GM11168 (cell line): ENCODE data around the gene TMEFF1.

Experiments
- in situ Hi-C: fragments of 300-500 bp; cut with MboI; formaldehyde crosslinking; loops from one replicate; pipeline ENCODE4 v1.12.0; 2022; ENCODE audit warnings: low sequenced_read_pairs; ENCODE audit not compliant: unreplicated experiment

TMEFF1 gene

DNA sequence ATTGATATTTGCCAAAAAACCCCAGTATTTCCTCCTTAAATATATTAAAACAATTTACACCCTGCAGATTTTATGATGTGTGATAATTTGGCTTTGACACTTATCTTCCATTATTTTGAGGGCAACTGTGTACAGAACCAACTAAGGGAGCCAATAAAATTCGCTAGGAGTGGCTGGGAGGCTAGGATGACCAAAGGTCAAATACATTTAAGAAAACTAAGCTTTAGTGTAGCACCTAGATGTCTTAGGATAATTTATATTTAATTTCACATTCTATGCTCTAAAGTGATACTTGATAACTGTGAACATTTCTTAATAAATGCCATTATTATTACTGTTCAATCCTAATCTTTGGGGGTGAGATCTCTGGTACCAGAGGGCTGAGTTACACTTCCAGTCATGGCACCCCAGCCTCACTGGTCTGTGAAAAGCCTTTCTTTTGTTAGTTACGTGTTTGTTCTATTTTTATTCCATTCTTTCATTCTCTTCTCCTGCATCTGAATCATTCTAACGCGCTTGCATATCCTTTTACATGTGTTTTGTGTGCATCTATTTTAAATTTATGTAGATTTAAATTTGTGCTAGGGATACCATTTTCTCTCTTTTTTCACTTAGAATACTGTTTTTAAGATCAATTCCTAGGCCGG is 26.9 kb upstream of the TMEFF1 start:
- in situ Hi-C loops: no loop called here

DNA sequence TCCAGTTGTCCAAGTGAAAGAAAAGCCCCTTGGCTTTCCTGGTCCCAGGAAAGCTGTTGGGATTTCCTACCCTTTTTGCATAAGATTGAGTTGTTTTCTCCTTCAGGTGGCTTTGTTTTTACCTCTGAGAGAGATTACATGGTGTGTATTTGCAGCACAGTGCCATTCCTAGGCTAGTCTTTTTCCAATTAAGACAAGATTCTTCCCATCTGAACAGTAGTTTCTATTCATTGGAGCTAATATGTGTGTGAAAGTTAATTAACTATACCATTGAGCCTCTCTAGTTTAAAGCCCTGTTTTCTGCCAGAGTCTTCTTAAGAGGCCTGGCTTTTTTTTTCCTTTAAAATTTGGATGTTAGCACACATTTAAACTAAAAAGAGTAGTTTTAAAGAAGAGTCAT is 25.9 kb upstream of the TMEFF1 start:
- in situ Hi-C loops: no loop called here

DNA sequence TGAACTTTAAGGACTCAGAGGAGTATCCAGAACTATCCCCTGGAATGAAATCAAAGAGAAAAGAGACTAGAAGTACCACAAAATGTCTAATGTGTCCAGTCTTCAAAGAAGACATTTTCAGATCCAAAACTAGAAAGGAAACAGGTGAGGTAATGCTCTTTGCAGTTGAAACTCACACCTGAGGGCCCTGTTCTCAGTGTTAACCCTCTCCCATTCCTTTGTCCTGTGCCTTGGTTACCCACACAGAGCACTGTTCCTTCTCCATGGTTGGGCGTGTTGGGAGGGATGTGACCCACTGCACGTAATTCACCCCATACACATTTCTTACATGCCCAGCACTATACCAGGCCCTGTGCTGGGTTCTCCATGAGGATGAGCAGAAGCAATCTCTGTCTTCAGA is 24.7 kb upstream of the TMEFF1 start:
- in situ Hi-C loops: no loop called here

- in situ Hi-C loops: no loop called here
These were observed 23.5 kb upstream of the TMEFF1 start for GRCh38 chr9:100449420-100449819.

DNA sequence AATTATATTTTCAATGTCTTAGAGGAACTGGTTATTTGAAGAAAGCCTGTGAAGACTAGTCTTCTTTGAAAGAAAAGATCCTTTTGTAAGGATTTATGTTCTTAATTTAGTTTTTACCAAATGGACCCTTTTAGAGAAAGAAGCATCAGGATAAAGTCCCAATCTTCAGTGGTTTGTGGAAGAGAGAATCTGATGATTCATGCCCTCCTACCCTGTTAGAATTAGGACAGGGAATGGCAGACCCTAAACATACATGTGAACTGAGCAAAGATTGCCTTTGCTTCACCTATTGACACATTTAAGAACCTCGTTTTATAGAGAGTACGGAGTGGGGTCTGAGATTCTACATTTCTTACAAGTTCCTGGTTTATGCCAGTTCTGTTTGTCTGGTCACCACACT is 20.1 kb upstream of the TMEFF1 start:
- in situ Hi-C loops: no loop called here

DNA sequence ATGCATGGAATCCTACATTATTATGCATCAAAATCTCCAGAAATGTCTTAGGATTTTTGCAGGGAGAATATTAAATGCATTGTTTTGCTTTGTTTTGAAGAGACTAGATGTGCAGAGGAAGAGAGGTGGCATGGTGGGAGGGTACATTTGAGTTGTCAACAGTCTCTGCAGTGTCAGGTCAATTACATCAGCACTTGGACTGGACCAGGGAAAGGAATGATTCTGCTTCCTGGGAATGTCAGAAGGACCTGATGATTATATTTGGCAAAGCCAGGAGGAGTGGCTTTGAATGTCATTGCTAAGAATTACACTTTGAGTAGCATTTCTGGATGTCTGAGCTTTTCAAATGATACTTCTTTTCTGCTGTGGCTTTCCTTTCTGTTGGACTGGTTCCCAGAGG is 17.5 kb upstream of the TMEFF1 start:
- in situ Hi-C loops: no loop called here

DNA sequence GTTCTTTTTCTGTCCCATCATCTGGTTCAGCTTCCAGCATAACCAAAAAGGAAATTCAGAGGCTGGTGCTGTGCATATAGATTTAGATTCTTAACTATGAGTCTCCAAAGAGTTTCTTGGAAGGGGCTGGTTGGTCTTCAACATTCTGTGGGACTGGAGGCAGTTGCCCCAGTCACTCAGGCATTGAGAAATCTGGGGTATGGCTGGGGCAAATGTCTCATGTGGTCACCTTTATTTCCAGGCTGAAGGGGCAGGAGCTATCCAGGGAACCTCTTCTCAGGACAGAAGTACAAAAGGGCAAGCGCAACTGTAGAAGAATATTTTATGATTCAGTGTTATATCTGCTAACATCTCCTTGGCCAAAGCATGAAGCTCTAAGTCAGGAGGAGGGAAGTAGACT is 15.4 kb upstream of the TMEFF1 start:
- in situ Hi-C loops: no loop called here

- in situ Hi-C loops: no loop called here
These were observed 13.0 kb upstream of the TMEFF1 start for GRCh38 chr9:100459963-100460362.

DNA sequence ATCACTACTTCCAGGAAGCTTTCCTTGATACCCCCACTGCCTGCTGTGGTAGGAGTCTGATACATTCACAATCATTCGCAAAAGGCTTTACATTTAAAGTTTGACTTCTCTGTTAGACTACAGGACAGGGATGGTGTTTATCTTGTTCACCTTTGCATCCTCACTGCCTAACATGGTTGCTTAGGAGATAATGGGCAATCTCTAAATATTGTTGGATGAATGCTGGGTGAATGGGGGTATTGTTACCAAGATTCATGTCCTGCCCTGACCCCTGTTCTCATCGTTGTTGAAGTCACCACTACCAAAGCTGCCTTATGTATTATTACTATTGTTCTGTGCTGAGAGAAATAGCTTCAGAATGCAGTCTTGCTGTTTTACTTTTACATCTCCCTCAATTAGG is 7.7 kb upstream of the TMEFF1 start:
- in situ Hi-C loops: no loop called here

GRCh38 chr9:100465761-100466160 is 7.2 kb upstream of the TMEFF1 start:
- in situ Hi-C loops: no loop called here

DNA sequence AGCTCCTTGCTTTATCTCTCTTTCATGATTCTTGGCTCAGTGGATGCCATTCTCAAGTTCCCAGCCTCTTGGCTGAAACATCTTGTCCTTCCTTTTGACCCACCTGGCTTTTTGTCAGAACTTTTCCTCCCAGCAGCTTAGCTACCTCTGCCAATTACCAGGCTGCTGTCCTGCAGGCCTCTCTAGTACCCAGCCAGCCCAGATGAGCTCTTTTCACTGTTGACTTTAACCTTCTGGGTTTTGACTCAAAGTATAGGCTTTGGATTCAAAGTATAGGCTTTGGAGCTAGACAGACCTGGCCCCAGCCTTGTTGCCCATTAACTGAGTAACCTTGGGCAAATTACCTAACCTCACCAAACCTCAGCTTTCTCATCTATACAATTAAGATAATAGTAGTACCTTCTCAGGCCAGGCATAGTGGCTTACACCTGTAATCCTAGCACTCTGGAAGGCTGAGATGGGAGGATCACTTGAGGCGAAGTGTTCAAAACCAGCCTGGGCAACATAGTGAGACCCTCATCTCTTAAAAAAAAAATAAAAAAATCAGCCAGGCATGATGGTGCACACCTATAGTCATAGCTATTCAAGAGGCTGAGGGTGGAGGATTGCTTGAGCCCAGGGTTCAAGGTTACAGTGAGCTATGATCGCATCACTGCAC is 6.6 kb upstream of the TMEFF1 start:
- in situ Hi-C loops: no loop called here

GRCh38 chr9:100466829-100467221 is 6.1 kb upstream of the TMEFF1 start:
- in situ Hi-C loops: no loop called here

DNA sequence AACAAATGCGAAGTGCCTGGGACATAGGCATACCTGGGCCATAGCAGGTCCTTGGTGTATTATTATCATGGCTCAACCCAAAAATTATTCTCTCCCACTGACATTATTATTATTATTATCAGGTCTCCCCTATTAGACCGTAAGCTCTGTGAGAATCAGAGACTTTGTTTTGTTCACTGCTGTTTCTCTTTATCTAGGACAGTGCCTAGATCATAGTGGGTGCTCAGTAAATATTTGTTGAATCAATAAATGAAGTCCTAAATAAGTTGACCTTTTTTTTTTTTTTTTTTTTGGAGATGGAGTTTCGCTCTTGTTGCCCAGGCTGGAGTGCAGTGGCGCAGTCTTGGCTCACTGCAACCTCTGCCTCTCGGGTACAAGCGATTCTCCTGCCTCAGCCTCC is 4.9 kb upstream of the TMEFF1 start:
- in situ Hi-C loops: no loop called here

GRCh38 chr9:100472268-100472667 is 681 bp upstream of the TMEFF1 start:
- in situ Hi-C loops: no loop called here

- in situ Hi-C loops: no loop called here
These were observed 530 bp downstream of the TMEFF1 start for GRCh38 chr9:100473276-100474081.

DNA sequence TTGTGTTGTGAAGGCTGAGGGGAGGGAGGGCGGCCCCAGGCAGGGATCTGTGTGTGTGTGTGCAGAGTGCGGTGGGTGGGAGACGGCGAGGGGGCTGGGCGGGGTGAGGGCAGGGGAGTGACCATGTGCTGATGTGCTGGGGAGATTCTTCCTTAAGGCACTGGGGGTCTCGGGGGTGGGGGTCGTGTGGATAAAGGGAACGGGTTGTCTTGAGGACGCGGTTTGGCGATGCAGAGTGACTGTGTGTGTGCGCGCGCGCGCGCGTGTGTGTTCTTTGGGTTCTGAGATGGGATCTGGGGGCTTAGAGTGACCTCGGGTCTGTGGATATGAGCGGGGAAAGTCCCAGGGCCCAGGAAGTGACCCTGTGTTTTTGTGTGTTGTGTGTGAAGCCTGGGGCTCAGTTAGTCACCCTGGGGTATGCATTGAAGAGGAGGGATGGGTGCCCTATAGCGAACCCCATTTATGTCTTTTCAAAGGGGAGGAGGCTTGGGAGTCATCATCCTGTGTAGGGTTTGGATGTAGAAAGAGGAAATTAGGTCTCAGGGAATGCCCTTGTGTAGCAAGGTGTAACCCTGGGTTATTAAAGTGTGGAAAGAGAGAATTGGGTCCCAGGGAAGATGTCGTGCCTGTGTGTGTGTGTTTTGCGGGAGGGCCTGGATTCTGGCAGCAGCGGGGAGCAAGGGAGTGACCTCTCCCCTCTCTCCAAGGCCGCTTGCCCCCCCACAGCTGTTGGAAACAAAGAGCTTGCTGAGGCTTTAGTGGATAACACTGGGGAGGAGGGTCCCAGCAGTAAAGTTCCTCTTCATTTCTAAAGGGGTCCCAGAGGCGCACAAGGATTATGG is 1.4 kb downstream of the TMEFF1 start:
- in situ Hi-C loops: no loop called here

DNA sequence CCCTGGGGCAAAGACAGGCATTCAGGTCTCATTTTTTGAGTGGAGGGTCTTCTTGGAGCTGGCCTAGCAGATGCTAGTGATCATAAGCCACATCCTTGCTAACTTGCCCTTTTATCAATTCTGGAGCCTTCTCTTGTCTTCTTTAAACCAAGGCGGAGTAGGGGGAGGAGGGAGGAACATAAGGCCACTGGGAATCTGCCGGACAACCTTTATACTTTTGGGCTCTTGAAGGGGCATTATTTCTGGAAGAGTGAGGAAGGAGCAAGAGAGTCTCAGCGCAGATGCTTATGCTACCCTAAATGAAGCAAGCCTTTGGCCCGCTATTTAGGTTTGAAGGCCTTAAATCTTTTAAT is 2.0 kb downstream of the TMEFF1 start:
- in situ Hi-C loops: no loop called here

GRCh38 chr9:100477241-100477640 is 4.3 kb downstream of the TMEFF1 start:
- in situ Hi-C loops: no loop called here

GRCh38 chr9:100478192-100478591 is 5.2 kb downstream of the TMEFF1 start:
- in situ Hi-C loops: no loop called here

DNA sequence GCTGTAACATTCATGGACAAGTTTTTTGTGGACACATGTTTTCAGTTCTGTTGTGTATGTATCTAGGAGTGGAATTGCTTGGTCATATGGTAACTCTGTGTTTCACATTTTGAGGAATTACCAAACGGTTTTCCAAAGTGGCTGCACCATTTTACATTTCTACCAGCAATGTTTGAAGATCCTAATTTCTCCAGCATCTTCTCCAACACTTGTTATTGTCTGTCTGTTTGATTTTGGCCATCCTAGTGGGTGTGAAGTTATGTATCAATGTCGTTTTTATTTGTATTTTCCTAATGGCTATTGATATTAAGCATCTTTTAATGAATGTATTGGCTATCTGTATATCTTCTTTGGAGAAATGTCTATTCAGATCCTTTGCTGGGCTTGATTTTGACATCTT is 6.9 kb downstream of the TMEFF1 start:
- in situ Hi-C loops: no loop called here

DNA sequence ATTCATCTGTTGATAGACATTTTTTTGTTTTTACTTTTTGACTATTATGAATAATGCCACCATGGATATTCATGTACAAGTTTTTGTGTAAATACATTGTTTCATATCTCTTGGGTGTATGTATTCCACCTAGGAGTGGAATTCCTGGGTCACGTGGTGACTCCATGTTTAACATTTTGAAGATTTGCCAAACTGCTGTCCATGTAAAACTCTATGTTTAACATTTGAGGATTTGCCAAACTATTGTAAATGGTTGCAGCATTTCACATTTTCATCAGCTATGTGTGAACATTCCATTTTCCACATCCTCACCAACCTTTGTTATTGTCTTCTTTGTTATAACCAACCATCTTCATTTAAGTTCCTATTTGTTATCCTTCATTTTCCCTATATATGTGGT is 12.2 kb downstream of the TMEFF1 start:
- in situ Hi-C loops: no loop called here
